Muscle layer of duodenum (tissue), 2 donors: ENCODE measurements around the gene ADCY4.
A peak's percentile ranks its signal among the peaks of the same experiment; 100 is the strongest.

Experiments
- H3K27ac ChIP-seq: one replicate; pipeline ENCODE4 v1.7.0; 2013; ENCODE audit warnings: mild to moderate bottlenecking, low read length
- H3K27me3 ChIP-seq: one replicate; pipeline ENCODE4 v1.7.0; 2013; ENCODE audit warnings: low read depth, mild to moderate bottlenecking, control low read depth, low read length
- H3K36me3 ChIP-seq, 2 donors: one replicate each; pipeline ENCODE4 v1.7.0; 2013; ENCODE audit warnings: low read length in 2 of 2, control low read depth in 1 of 2, mild to moderate bottlenecking in 1 of 2; ENCODE audit not compliant: insufficient read depth in 2 of 2, control insufficient read depth in 1 of 2
- H3K4me1 ChIP-seq, 2 donors: one replicate each; pipeline ENCODE4 v1.7.0; 2013; ENCODE audit warnings: low read length in 2 of 2, mild to moderate bottlenecking in 2 of 2, control low read depth in 1 of 2, moderate library complexity in 1 of 2; ENCODE audit not compliant: insufficient read depth in 2 of 2, control insufficient read depth in 1 of 2
- H3K4me3 ChIP-seq, 2 donors: one replicate each; pipeline ENCODE4 v1.7.0; 2013; ENCODE audit warnings: low read length in 2 of 2, low read depth in 1 of 2, mild to moderate bottlenecking in 1 of 2
- H3K9me3 ChIP-seq, 2 donors: one replicate each; pipeline ENCODE4 v1.7.0; 2013; ENCODE audit warnings: low read length in 2 of 2, control low read depth in 1 of 2, mild to moderate bottlenecking in 1 of 2; ENCODE audit not compliant: control insufficient read depth in 1 of 2
- donor health status: healthy.

ADCY4 gene

DNA sequence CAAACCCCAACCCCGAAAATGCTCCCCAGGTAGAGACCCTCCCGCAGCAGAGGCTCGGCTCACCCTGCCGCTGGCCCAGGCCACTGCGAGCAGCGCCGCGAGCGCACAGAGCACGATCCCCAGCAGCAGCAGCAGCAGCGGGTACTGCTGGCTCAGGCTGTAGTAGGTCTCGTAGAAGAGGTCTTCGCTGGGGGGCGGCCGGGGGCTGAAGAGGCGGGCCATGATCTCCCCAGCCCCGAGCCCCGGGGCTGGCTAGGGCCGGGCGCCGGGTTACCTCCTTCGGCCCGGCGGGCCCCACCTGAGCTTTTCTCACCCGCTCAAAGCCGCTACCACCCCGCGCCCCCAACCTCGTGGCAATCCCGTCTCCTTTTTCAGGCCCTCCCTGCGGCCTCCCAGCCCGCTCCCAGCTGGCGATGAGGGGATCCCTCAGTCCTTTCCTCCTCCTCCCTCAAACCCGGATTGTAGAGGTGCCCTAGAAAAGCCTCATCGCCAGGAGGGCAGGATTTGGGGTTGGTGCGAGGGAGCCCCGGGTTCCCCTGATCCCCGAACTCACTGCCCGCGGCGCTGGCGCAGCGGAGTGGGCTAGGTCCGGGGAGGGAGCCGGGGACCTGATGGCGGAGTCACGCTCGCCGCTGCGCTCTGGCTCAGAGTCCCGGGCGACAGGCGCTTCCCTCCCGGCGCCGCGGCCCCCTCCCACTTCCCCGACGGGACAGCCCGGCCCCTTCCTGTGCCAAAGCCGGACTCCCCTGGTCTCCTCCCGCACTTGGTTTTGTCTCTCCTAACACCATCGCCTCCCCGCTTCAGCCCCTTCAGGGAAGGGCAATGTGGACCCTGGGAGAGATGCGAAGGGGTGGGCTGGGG, at the start of gene ADCY4:
ADCY4 (minus strand) TSS at position 641 of the 861 bp plus-strand sequence; CDS start at position 222, 419 bp downstream.
- Histone ChIP-seq H3K27me3 (no peaks in the 10 kb centered on the region), H3K36me3 (no peaks in the 10 kb centered on the region), H3K4me3 (peak within 1 kb of the TSS; percentile 47 to 51), H3K9me3 (no peaks in the 10 kb centered on the region), H3K27ac (no peak within 1 kb of the TSS), H3K4me1 (peaks cover 11 to 40% of the 10 kb centered on the region in 2 donors)

DNA sequence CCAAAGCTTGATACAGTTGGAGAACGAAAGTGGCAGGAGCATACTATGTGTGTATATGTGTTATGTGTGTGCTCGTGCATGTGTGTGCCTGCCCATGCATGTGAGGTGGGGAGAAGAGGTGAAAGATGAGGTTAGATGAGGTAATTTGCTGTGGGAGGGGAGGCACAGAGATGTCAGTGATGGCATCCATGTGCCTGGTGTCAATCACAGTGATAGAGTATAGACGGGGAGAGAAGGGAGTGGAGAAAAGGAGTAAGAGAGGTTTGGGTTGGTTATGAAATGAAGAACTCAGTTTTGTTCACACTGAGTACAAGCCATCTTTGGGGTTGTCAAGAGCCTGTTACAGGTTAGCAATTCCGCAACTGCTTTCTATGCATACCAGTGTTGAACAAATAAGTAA, 49.3 kb upstream of the ADCY4 start:
- no peak overlapping the region for H3K27ac ChIP-seq
- no peaks in the 10 kb centered on the region for H3K4me1 ChIP-seq
- H3K36me3 ChIP-seq = no peaks in the 10 kb centered on the region
- H3K27me3 ChIP-seq = no peaks in the 10 kb centered on the region
- no peak overlapping the region for H3K4me3 ChIP-seq
- H3K9me3 ChIP-seq = no peaks in the 10 kb centered on the region

GRCh38 chr14:24382064-24382371, 47.1 kb upstream of the ADCY4 start:
- H3K27me3 ChIP-seq = no peaks in the 10 kb centered on the region
- H3K36me3 ChIP-seq = no peaks in the 10 kb centered on the region
- H3K4me1 ChIP-seq = peaks cover 0 to 10% of the 10 kb centered on the region in 2 donors
- no peaks in the 10 kb centered on the region for H3K9me3 ChIP-seq
- no peak overlapping the region for H3K4me3 ChIP-seq
- no peak overlapping the region for H3K27ac ChIP-seq

DNA sequence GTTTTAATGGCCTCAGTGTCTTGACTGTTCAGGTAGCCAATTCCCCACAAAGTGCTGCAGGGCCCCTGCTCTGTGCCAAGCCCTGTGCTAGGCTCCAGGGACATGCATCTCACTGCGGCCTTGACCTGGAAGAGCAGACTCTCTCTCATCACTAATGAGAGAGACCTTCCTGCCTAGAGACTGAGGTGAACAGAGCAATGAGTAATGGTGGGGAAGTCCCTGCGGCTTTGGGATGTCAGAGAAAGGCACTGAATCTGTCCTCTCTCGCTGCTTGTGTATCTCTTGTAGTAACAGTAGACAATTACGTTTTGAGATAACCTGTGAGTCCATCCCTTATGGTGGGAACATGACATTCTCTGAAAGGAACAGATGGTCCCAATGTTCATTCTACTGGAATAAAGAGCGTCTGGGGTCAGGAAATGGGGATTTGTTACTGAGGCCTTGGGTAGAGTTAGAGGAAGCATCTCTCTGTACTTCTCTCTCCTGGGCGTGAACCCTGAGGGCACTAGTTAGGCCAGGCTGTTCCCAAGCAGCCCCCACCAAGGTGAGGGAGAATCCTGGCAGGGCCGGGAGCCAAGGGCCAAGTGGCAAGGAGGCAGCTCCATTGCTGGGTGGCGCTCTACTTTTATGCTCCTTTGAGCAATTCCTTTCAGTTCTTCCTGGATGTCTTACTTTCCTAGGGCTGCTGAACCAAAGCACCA, 46.6 kb upstream of the ADCY4 start:
- Histone ChIP-seq H3K36me3 (peaks cover 0 to 2% of the 10 kb centered on the region in 2 donors), H3K4me3 (no peak overlapping the region), H3K27ac (no peak overlapping the region), H3K27me3 (no peaks in the 10 kb centered on the region), H3K4me1 (peaks cover 0 to 13% of the 10 kb centered on the region in 2 donors), H3K9me3 (no peaks in the 10 kb centered on the region)

DNA sequence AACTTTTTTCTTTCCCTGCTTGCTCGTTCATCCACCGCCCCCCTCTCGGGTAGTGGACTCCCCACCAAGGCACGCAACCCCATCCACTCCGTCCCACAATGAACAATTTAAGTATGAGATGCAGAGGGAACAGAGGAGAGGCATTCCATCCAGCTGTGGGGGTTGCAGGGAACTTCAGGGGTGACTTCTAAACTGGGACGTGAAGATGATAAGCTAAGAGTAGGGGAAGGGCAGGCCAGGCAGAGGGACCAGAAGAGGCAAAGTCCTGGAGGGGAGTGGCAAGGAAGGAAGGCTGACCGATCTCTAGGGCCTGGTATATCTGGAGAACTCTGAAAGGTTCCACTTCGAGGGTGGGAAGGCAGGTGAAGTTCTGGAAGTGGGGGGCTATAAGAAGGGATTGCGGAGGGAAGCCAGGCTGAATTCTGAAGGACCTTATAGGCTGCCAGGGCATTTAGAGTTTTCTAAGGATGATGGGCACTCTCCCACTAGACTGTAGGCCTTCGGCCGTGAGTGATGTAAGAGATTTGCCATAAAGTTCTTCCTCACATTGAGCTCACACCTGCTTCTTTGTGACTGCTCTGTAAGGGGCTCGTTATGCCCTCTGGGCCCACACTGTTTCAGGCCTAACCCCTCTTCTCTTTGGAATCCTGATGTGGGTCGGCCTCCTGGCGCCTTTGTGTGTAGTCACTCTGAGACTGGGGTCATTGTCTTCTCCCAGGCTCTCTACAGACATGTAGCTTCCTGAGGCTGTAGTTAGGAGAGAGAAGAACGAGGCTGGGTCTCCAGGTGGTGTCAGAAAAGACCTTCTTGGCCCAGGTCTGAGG, 45.2 kb upstream of the ADCY4 start:
- no peak overlapping the region for H3K27ac ChIP-seq
- no peaks in the 10 kb centered on the region for H3K27me3 ChIP-seq
- H3K4me1 ChIP-seq = peaks cover 0 to 17% of the 10 kb centered on the region in 2 donors
- no peak overlapping the region for H3K4me3 ChIP-seq
- H3K9me3 ChIP-seq = no peaks in the 10 kb centered on the region
- peaks cover 0 to 15% of the 10 kb centered on the region in 2 donors for H3K36me3 ChIP-seq

DNA sequence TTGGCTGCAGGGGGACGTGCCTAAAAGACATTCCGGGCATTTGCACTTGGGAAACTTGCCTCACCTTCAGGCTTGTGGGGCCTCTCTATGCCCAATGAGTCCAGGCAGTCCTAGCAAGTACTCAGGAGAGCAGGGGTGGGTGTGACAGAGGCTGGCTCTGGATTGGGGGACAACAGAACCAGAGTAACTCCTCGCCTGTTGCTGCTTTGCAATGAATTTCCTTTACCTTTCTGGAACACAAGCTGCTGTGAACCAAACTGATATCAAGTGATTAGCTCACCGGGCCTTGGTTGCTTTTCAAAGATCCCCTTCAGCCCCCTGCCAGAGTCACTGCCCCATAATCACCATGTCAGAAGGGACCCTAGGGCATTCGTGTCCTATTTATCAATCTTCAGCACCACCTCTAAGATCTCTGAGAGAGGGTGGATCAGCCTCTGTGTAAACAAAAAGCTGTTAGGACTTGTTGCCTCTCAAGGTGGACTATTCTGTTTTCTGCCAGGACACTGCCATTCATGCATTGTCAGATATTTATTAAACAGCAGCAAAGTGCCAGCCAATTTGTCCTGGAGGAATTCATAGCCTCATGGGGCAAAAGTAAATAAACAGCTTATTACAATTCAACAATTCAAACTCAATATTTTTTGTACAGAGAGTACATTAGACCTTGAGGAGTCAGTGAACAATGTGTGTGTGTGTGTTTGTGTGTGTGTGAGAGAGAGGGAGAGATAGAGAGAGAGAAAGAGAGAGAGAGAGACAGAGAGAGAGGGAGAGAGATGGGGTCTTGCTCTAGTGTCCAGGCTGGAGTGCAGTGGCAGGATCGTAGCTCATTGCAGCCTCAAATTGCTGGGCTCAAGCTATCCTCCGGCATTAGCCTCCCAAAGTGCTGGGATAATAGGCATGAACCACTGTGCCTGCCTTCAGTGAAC, 44.4 kb upstream of the ADCY4 start:
- Histone ChIP-seq H3K27me3 (no peaks in the 10 kb centered on the region), H3K4me3 (no peak overlapping the region), H3K36me3 (peaks cover 5 to 18% of the 10 kb centered on the region in 2 donors), H3K27ac (no peak overlapping the region), H3K9me3 (no peaks in the 10 kb centered on the region), H3K4me1 (peaks cover 0 to 17% of the 10 kb centered on the region in 2 donors)

DNA sequence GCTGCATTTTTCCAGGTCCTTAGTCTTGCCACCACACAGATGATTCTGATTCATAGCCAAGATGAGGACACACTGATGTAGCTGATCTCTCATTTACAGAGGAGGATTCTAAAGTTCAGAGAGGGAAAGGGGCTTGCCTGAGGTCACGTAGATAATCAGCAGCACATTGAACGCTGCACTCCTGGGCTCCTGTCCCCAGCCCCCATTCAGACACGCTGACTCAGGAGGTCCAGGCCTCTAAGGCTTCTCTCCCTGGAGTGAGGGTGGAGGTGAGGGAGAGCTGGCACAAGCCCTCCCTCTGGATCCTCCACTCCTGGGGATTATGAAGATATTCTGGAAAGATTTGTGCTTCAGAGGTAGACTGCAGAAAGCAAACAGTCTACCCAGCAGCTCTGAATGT, 43.5 kb upstream of the ADCY4 start:
- H3K4me3 ChIP-seq = no peak overlapping the region
- no peak overlapping the region for H3K27ac ChIP-seq

DNA sequence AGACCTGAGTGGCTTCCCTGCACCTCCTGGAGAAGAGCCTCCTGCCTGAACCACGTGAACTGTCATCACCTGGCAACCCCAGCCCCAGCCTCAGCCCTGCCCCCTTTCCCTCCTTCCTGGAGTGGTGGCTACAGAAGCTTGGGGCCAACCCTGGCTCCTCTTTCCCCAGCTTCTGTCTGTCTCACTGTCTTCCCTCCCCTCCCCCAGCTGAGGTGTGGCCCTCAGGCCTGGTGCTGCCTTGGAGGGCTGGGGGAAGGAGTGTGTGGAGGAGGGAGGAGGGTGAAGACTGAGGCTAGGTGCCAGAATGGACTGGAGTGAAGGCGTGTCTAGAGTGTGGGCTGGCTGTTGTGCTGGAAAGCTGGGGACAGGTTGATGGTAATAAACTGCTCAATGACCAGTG, 42.8 kb upstream of the ADCY4 start:
- Histone ChIP-seq H3K9me3 (no peaks in the 10 kb centered on the region), H3K36me3 (peaks cover 5 to 30% of the 10 kb centered on the region in 2 donors), H3K27me3 (no peaks in the 10 kb centered on the region), H3K4me3 (no peak overlapping the region), H3K4me1 (peaks cover 0 to 17% of the 10 kb centered on the region in 2 donors), H3K27ac (no peak overlapping the region)

More for the DNA sequence above, 43.5 kb upstream of the ADCY4 start:
- no peaks in the 10 kb centered on the region for H3K9me3 ChIP-seq
- H3K36me3 ChIP-seq = peaks cover 5 to 24% of the 10 kb centered on the region in 2 donors
- no peaks in the 10 kb centered on the region for H3K27me3 ChIP-seq
- H3K4me1 ChIP-seq = peaks cover 0 to 17% of the 10 kb centered on the region in 2 donors

DNA sequence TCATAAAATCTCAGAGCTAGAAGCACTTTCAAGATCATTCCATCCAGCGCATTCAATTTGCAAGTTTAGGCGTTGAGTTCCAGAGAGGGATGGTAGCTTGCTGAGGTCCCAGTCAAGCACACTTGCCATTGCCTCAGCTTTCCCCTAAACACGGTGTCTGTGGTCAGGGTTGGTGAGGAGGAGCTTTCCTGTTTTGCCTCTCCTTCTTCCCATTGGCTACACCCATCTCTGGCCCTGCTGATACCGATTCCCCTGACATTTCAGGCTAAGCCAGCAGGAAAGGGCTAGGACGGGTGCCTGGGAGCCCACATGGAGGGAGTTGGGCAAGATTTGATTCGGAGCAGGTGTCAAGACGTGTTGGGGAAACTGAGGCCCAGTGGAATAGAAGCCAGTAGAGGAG, 42.3 kb upstream of the ADCY4 start:
- Histone ChIP-seq H3K9me3 (no peaks in the 10 kb centered on the region), H3K36me3 (peaks cover 5 to 35% of the 10 kb centered on the region in 2 donors), H3K4me3 (no peak overlapping the region), H3K27me3 (no peaks in the 10 kb centered on the region), H3K4me1 (peaks cover 0 to 22% of the 10 kb centered on the region in 2 donors), H3K27ac (no peak overlapping the region)

GRCh38 chr14:24376448-24377070, 41.7 kb upstream of the ADCY4 start:
- no peak overlapping the region for H3K27ac ChIP-seq

More at GRCh38 chr14:24376448-24377070, 41.7 kb upstream of the ADCY4 start:
- Histone ChIP-seq H3K9me3 (no peaks in the 10 kb centered on the region), H3K4me1 (peaks cover 0 to 24% of the 10 kb centered on the region in 2 donors), H3K27me3 (no peaks in the 10 kb centered on the region), H3K36me3 (peaks cover 5 to 38% of the 10 kb centered on the region in 2 donors), H3K4me3 (no peak overlapping the region)
